GM19238 (cell line): Measurements from ENCODE around the gene SPACA5.
"Not testable (repeated sequence)": the region's sequence is repeated elsewhere in the genome, so short reads cannot be mapped to it uniquely, and the experiment has no call there.

Experiments
- DNase-seq: peaks from one replicate; pipeline ENCODE4 v3.0.0; 2011; ENCODE audit warnings: low spot score; ENCODE audit not compliant: insufficient read length

SPACA5 gene

GRCh38 chrX:48021026-48021900 lies 14.5 kb downstream of the SPACA5 start:
- DNase-seq, result peak; percentile 59

- DNase-seq, result no peak
Observed at GRCh38 chrX:48022100-48022499, 15.3 kb downstream of the SPACA5 start.

- DNase-seq, result no peak
Observed at GRCh38 chrX:48022738-48023137, 15.9 kb downstream of the SPACA5 start.

- DNase-seq, result peak; percentile 25
Observed at GRCh38 chrX:48025561-48025960, 18.8 kb downstream of the SPACA5 start.

GRCh38 chrX:48027545-48027944 lies 20.8 kb downstream of the SPACA5 start:
- DNase-seq, result not testable (repeated sequence)

GRCh38 chrX:48028091-48028490 lies 21.3 kb downstream of the SPACA5 start:
- DNase-seq, result no peak

- DNase-seq, result no peak
Observed at GRCh38 chrX:48030237-48030636, 23.4 kb downstream of the SPACA5 start.

GRCh38 chrX:48030641-48031173 lies 23.9 kb downstream of the SPACA5 start:
- not testable (repeated sequence) for DNase-seq

GRCh38 chrX:48035891-48036290 lies 29.1 kb downstream of the SPACA5 start:
- no peak for DNase-seq

GRCh38 chrX:48043056-48043455 lies 36.3 kb downstream of the SPACA5 start:
- DNase-seq, result no peak

GRCh38 chrX:48045410-48046311 lies 38.9 kb downstream of the SPACA5 start:
- no peak for DNase-seq

GRCh38 chrX:48046846-48047245 lies 40.1 kb downstream of the SPACA5 start:
- no peak for DNase-seq

- no peak for DNase-seq
Observed at GRCh38 chrX:48058621-48059295, 52.0 kb downstream of the SPACA5 start.

- no peak for DNase-seq
Observed at GRCh38 chrX:48059296-48059639, 52.5 kb downstream of the SPACA5 start.
